Fibroblast of lung (primary cell): Measurements from ENCODE around the gene ANO10.

Experiments used
- EZH2 ChIP-seq: IDR thresholded peaks from 2 replicates; pipeline ENCODE4 v1.5.1; 2012; ENCODE audit warnings: low read length, control low read depth, mild to moderate bottlenecking; ENCODE audit errors: missing control alignments
- TF ChIP-seq, protein P1 (sequence below), 2 donors: IDR thresholded peaks in 1 of 2; conservative IDR thresholded peaks in 1 of 2; 1 replicate in 1 of 2; 2 replicates in 1 of 2; pipeline ENCODE4 v1.5.1; 2011 to 2012; ENCODE audit warnings: low read length in 2 of 2, control low read depth in 1 of 2, inconsistent platforms in 1 of 2, low read depth in 1 of 2, mild to moderate bottlenecking in 1 of 2

DNA sequence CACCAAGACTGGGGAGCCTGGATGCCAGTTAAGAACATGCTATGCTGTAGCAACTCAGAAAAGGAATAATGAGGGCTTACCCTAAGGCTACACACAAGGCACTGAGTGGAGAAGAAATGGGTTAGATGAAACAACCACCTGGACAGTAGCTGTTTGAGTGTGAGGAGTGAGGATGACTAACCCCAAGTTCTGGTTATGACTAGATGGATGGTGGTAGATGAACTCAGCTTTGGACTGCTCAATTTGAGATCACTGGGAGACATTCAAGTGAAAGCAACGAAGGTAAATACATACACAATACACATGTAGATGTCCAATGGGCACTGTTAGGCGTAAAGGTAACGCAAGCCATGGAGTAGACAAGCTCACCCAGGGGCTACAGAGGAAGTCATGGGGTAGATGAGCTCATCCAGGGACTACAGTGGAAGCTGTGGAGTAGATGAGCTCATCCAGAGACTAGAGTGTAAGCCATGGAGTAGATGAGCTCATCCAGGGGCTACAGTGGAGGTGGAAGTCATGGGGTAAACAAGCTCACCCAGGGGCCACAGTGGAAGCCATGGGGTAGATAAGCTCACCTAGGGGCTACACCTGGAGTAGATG lies 98.3 kb downstream of the ANO10 start:
- TF ChIP-seq, protein P1, sequence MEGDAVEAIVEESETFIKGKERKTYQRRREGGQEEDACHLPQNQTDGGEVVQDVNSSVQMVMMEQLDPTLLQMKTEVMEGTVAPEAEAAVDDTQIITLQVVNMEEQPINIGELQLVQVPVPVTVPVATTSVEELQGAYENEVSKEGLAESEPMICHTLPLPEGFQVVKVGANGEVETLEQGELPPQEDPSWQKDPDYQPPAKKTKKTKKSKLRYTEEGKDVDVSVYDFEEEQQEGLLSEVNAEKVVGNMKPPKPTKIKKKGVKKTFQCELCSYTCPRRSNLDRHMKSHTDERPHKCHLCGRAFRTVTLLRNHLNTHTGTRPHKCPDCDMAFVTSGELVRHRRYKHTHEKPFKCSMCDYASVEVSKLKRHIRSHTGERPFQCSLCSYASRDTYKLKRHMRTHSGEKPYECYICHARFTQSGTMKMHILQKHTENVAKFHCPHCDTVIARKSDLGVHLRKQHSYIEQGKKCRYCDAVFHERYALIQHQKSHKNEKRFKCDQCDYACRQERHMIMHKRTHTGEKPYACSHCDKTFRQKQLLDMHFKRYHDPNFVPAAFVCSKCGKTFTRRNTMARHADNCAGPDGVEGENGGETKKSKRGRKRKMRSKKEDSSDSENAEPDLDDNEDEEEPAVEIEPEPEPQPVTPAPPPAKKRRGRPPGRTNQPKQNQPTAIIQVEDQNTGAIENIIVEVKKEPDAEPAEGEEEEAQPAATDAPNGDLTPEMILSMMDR (conservative IDR thresholded peaks at IDR 0.05 in 1 of 2, IDR thresholded peaks at IDR 0.05 in 1 of 2; ENCODE audit: low read depth in 1 of 2, low read length in 2 of 2): no peak
- no peak for TF ChIP-seq EZH2
